AG09309 (cell line): ENCODE measurements around the gene PFN1.
"Not testable (repeated sequence)": the region's sequence is repeated elsewhere in the genome, so short reads cannot be mapped to it uniquely, and the experiment has no call there.

ENCODE experiments used
- DNase-seq: peaks from one replicate; pipeline ENCODE4 v3.0.0-alpha.2; 2010; ENCODE audit warnings: low read depth
- H3K4me3 ChIP-seq: 2 replicates; pipeline ENCODE4 v1.5.1; 2011; ENCODE audit warnings: mild to moderate bottlenecking, low read depth, low read length, moderate library complexity; ENCODE audit not compliant: control insufficient read depth
- CTCF ChIP-seq: IDR thresholded peaks from 2 replicates; pipeline ENCODE4 v1.5.1; 2011; ENCODE audit warnings: mild to moderate bottlenecking, low read depth, low read length, inconsistent platforms; ENCODE audit not compliant: insufficient read depth, control insufficient read depth; ENCODE audit errors: missing control alignments

The PFN1 gene

GRCh38 chr17:4928881-4929280, 19.4 kb downstream of the PFN1 start:
- DNase-seq: no peak
- TF ChIP-seq CTCF: no peak
- H3K4me3 ChIP-seq: no peak overlapping the region

GRCh38 chr17:4926577-4927335, 21.6 kb downstream of the PFN1 start:
- DNase-seq, H3K4me3 ChIP-seq: not testable (repeated sequence)

GRCh38 chr17:4921320-4921719, 27.0 kb downstream of the PFN1 start:
- no peak for DNase-seq
- H3K4me3 ChIP-seq: no peak overlapping the region

GRCh38 chr17:4920351-4921048, 27.8 kb downstream of the PFN1 start:
- H3K4me3 ChIP-seq: no peak overlapping the region
- TF ChIP-seq CTCF: no peak
- DNase-seq: no peak

More at GRCh38 chr17:4921320-4921719, 27.0 kb downstream of the PFN1 start:
- TF ChIP-seq CTCF: no peak

GRCh38 chr17:4919511-4920047, 28.8 kb downstream of the PFN1 start:
- no peak for TF ChIP-seq CTCF
- no peak overlapping the region for H3K4me3 ChIP-seq
- DNase-seq: no peak

DNA sequence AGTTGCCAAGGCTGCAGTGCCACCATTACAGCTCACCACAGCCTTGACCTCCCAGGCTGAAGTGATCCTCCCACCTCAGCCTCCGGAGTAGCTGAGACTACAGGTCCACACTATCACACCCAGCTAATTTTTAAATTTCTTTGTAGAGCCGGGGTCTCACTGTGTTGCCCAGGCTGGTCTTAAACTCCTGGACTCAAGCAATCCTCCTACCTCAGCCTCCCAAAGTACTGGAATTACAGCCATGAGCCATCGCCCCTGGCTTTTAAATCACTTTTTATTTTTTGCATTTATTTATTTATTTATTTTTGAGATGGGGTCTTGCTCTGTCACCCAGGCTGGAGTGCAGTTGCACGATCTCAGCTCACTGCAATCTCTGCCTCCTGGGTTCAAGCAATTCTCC, 33.8 kb downstream of the PFN1 start:
- H3K4me3 ChIP-seq: not testable (repeated sequence)

GRCh38 chr17:4913994-4914393, 34.3 kb downstream of the PFN1 start:
- TF ChIP-seq CTCF: no peak
- DNase-seq: no peak

More for the DNA sequence above, 33.8 kb downstream of the PFN1 start:
- DNase-seq: not testable (repeated sequence)

More at GRCh38 chr17:4913994-4914393, 34.3 kb downstream of the PFN1 start:
- H3K4me3 ChIP-seq: no peak overlapping the region
